Measurements from ENCODE around the gene FAM114A2.

Gene FAM114A2

DNA sequence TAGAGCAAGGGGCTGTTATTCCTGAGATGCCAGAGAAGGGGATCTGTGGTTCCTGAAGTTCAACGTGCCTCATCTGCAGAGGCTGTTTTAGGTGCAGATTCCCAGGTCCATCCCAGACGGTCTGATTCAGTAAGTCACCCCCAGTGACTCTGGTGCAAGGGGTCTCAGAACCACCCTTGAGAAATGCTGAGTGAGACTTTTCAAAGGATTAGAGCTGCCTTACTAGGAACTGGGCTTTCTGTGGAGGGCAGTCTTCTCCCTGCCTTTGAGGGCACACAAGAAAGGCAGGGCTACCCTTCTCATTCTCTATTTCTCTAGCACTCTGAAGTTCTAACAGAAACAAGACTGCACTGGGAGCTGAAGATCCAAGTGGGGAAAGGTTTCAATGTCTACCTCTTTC, 66.5 kb downstream of the FAM114A2 start:
- Histone ChIP-seq H3K27ac (ENCODE audit: low read depth, low read length) (no peak overlapping the region), H3K27me3 (ENCODE audit: insufficient read depth, low read length) (no peaks in the 10 kb centered on the region), H3K9me3 (ENCODE audit: insufficient read depth, low read depth, low read length) (no peaks in the 10 kb centered on the region), H2AFZ (ENCODE audit: insufficient read depth, low read length, poor library complexity) (no peak overlapping the region), H3K36me3 (ENCODE audit: control insufficient read depth in 1 of 2, insufficient read depth in 2 of 2, low read length in 2 of 2) (no peaks in the 10 kb centered on the region), H4K91ac (ENCODE audit: low read depth, low read length) (no peak overlapping the region), H2AK5ac (ENCODE audit: low read length) (no peak overlapping the region), H3K4me3 (ENCODE audit: low read depth, low read length) (no peak overlapping the region), H3K18ac (ENCODE audit: low read length) (no peak overlapping the region), H3K79me1 (ENCODE audit: low read length) (no peaks in the 10 kb centered on the region), H3K9ac (ENCODE audit: low read length) (no peak overlapping the region), H3K79me2 (ENCODE audit: control insufficient read depth, insufficient read depth, low read length, poor library complexity) (no peaks in the 10 kb centered on the region), H4K8ac (ENCODE audit: low read depth, low read length) (no peak overlapping the region), H3K4ac (ENCODE audit: low read depth, low read length) (no peak overlapping the region), H2BK12ac (ENCODE audit: low read length) (no peak overlapping the region), H4K12ac (ENCODE audit: low read depth, low read length) (no peak overlapping the region), H2BK120ac (ENCODE audit: insufficient read depth, low read length, poor library complexity) (no peak overlapping the region), H3K4me2 (ENCODE audit: low read length) (no peak overlapping the region), H3K14ac (ENCODE audit: low read length) (no peak overlapping the region), H3K23ac (ENCODE audit: low read length) (no peak overlapping the region), H3K4me1 (ENCODE audit: control insufficient read depth in 1 of 2, insufficient read depth in 2 of 2, low read length in 2 of 2) (peaks cover 4% of the 10 kb centered on the region in 2 experiments), H2BK5ac (ENCODE audit: low read depth, low read length, poor library complexity) (no peak overlapping the region)
- no CpG with 5 or more reads among the region's 2 CpGs for WGBS (ENCODE audit: extremely low coverage, insufficient coverage, insufficient read length)
- DNase-seq = no peak

DNA sequence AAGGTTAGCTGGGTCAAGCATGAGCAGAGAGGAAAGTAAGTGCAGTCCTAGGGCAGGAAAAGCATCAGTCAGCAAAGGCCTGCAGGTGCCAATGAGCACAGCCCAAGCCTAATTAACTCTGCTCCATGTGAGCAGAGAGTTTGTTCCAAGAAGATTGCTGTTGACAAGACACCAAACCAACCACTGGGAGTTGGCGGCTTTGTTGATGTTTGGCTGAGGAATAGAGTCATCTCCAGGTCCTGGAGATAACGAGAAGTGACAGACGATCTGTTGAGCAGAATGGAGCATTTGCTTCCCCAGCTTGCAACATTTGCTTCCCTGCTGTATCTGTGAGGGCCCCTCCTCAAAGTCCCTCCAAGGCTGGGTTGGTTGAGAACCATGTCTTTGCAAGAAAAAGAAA, 68.2 kb downstream of the FAM114A2 start:
- no peak overlapping the region for H3K23ac ChIP-seq (ENCODE audit: low read length)

DNA sequence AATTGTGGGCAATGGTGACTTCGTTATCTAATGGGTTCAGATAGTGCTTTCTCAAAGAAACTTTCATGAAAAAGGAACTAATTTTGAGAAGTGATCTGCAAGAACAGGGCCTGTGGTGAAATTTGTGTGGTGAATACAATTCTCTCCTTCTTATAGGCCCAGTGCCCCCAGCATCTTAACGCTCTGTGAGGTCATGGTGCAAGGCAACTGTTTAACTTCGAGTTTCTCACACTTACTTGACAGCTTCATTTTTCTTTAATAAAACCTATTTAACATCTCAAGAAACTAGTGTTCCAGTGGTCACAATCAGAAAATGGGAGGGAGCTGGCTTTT, 69.2 kb downstream of the FAM114A2 start:
- no peak for DNase-seq
- no peak overlapping the region for H3K4me3 ChIP-seq (ENCODE audit: low read depth, low read length)
- no peak overlapping the region for H3K14ac ChIP-seq (ENCODE audit: low read length)
- H3K18ac ChIP-seq (ENCODE audit: low read length) = no peak overlapping the region
- H2BK120ac ChIP-seq (ENCODE audit: insufficient read depth, low read length, poor library complexity) = no peak overlapping the region
- no peaks in the 10 kb centered on the region for H3K79me1 ChIP-seq (ENCODE audit: low read length)
- H3K27ac ChIP-seq (ENCODE audit: low read depth, low read length) = no peak overlapping the region
- no peak overlapping the region for H2BK12ac ChIP-seq (ENCODE audit: low read length)
- no CpG with 5 or more reads among the region's 3 CpGs for WGBS (ENCODE audit: extremely low coverage, insufficient coverage, insufficient read length)
- H2AK5ac ChIP-seq (ENCODE audit: low read length) = no peak overlapping the region
- H3K27me3 ChIP-seq (ENCODE audit: insufficient read depth, low read length) = no peaks in the 10 kb centered on the region
- no peak overlapping the region for H4K91ac ChIP-seq (ENCODE audit: low read depth, low read length)
- H4K8ac ChIP-seq (ENCODE audit: low read depth, low read length) = no peak overlapping the region
- no peak overlapping the region for H3K4me2 ChIP-seq (ENCODE audit: low read length)
- no peaks in the 10 kb centered on the region for H3K4me1 ChIP-seq (ENCODE audit: control insufficient read depth in 1 of 2, insufficient read depth in 2 of 2, low read length in 2 of 2)
- H4K12ac ChIP-seq (ENCODE audit: low read depth, low read length) = no peak overlapping the region
- H3K4ac ChIP-seq (ENCODE audit: low read depth, low read length) = no peak overlapping the region
- H3K79me2 ChIP-seq (ENCODE audit: control insufficient read depth, insufficient read depth, low read length, poor library complexity) = no peaks in the 10 kb centered on the region
- H3K36me3 ChIP-seq (ENCODE audit: control insufficient read depth in 1 of 2, insufficient read depth in 2 of 2, low read length in 2 of 2) = no peaks in the 10 kb centered on the region
- no peak overlapping the region for H2BK5ac ChIP-seq (ENCODE audit: low read depth, low read length, poor library complexity)
- H3K23ac ChIP-seq (ENCODE audit: low read length) = no peak overlapping the region
- H3K9ac ChIP-seq (ENCODE audit: low read length) = no peak overlapping the region
- no peak overlapping the region for H2AFZ ChIP-seq (ENCODE audit: insufficient read depth, low read length, poor library complexity)
- no peaks in the 10 kb centered on the region for H3K9me3 ChIP-seq (ENCODE audit: insufficient read depth, low read depth, low read length)

More for the DNA sequence above, 68.2 kb downstream of the FAM114A2 start:
- Histone ChIP-seq H3K9me3 (ENCODE audit: insufficient read depth, low read depth, low read length) (no peaks in the 10 kb centered on the region), H2BK120ac (ENCODE audit: insufficient read depth, low read length, poor library complexity) (no peak overlapping the region), H3K79me2 (ENCODE audit: control insufficient read depth, insufficient read depth, low read length, poor library complexity) (no peaks in the 10 kb centered on the region), H3K27me3 (ENCODE audit: insufficient read depth, low read length) (no peaks in the 10 kb centered on the region), H3K18ac (ENCODE audit: low read length) (no peak overlapping the region), H3K27ac (ENCODE audit: low read depth, low read length) (no peak overlapping the region), H3K14ac (ENCODE audit: low read length) (no peak overlapping the region), H4K91ac (ENCODE audit: low read depth, low read length) (no peak overlapping the region), H2BK5ac (ENCODE audit: low read depth, low read length, poor library complexity) (no peak overlapping the region), H4K8ac (ENCODE audit: low read depth, low read length) (no peak overlapping the region), H3K4me1 (ENCODE audit: control insufficient read depth in 1 of 2, insufficient read depth in 2 of 2, low read length in 2 of 2) (no peaks in the 10 kb centered on the region), H4K12ac (ENCODE audit: low read depth, low read length) (no peak overlapping the region), H3K4ac (ENCODE audit: low read depth, low read length) (no peak overlapping the region), H2BK12ac (ENCODE audit: low read length) (no peak overlapping the region), H3K9ac (ENCODE audit: low read length) (no peak overlapping the region), H2AK5ac (ENCODE audit: low read length) (no peak overlapping the region), H3K79me1 (ENCODE audit: low read length) (no peaks in the 10 kb centered on the region), H2AFZ (ENCODE audit: insufficient read depth, low read length, poor library complexity) (no peak overlapping the region), H3K36me3 (ENCODE audit: control insufficient read depth in 1 of 2, insufficient read depth in 2 of 2, low read length in 2 of 2) (no peaks in the 10 kb centered on the region), H3K4me2 (ENCODE audit: low read length) (no peak overlapping the region), H3K4me3 (ENCODE audit: low read depth, low read length) (no peak overlapping the region)
- WGBS (ENCODE audit: extremely low coverage, insufficient coverage, insufficient read length) = no CpG with 5 or more reads among the region's 3 CpGs
- no peak for DNase-seq

DNA sequence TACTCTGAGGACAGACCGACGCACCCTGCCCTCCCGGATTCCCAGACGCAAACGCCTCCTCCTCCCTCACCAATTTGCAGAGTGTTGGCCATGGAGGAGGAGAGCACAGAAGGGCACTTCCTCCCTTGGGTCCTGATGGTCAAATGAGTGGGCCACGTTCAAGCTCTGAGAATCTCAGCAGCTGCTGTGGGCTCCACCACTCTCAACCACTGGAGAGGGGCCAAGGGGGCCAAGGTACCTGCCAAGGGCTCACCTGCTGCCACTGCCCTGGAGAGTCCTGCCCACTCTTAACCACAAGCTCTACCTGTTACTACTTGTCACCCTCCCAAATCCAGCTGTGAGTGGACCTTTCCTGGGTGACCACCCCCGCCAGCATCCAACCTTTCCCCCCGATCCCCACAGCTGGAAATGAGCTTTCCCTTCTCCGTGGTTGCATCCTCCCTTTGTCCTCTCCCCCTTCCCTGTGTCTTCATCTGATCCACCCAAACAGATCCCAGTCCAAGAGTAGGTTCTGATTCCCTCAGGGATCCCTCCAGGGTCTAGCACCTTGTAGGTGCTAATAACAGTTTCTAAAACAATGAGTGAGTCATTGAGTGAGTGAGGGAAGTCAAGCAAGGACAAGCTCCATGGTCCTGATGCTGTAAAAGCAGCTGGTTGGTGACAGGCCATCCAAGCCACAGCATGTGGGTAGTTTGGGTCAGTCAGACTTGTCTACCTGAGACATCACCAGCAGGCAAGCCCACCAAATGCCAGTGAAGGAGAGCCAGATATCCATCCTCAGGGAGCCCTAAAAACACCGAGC, 69.7 kb downstream of the FAM114A2 start:
- H3K18ac ChIP-seq (ENCODE audit: low read length) = no peak overlapping the region
- no peaks in the 10 kb centered on the region for H3K79me2 ChIP-seq (ENCODE audit: control insufficient read depth, insufficient read depth, low read length, poor library complexity)
- DNase-seq = no peak
- H3K79me1 ChIP-seq (ENCODE audit: low read length) = no peaks in the 10 kb centered on the region
- H3K36me3 ChIP-seq (ENCODE audit: control insufficient read depth in 1 of 2, insufficient read depth in 2 of 2, low read length in 2 of 2) = no peaks in the 10 kb centered on the region
- no peak overlapping the region for H3K9ac ChIP-seq (ENCODE audit: low read length)
- no peak overlapping the region for H2AFZ ChIP-seq (ENCODE audit: insufficient read depth, low read length, poor library complexity)
- H3K27me3 ChIP-seq (ENCODE audit: insufficient read depth, low read length) = no peaks in the 10 kb centered on the region
- H2BK12ac ChIP-seq (ENCODE audit: low read length) = no peak overlapping the region
- no peak overlapping the region for H4K91ac ChIP-seq (ENCODE audit: low read depth, low read length)
- H2BK5ac ChIP-seq (ENCODE audit: low read depth, low read length, poor library complexity) = no peak overlapping the region
- H2BK120ac ChIP-seq (ENCODE audit: insufficient read depth, low read length, poor library complexity) = no peak overlapping the region
- H3K14ac ChIP-seq (ENCODE audit: low read length) = no peak overlapping the region
- no peaks in the 10 kb centered on the region for H3K4me1 ChIP-seq (ENCODE audit: control insufficient read depth in 1 of 2, insufficient read depth in 2 of 2, low read length in 2 of 2)
- no peak overlapping the region for H3K23ac ChIP-seq (ENCODE audit: low read length)
- H3K4me3 ChIP-seq (ENCODE audit: low read depth, low read length) = no peak overlapping the region
- H3K9me3 ChIP-seq (ENCODE audit: insufficient read depth, low read depth, low read length) = no peaks in the 10 kb centered on the region
- no peak overlapping the region for H3K27ac ChIP-seq (ENCODE audit: low read depth, low read length)
- WGBS (ENCODE audit: extremely low coverage, insufficient coverage, insufficient read length) = no CpG with 5 or more reads among the region's 10 CpGs
- no peak overlapping the region for H3K4me2 ChIP-seq (ENCODE audit: low read length)
- H4K8ac ChIP-seq (ENCODE audit: low read depth, low read length) = no peak overlapping the region
- H4K12ac ChIP-seq (ENCODE audit: low read depth, low read length) = no peak overlapping the region
- no peak overlapping the region for H2AK5ac ChIP-seq (ENCODE audit: low read length)
- no peak overlapping the region for H3K4ac ChIP-seq (ENCODE audit: low read depth, low read length)
